HG02798 (cell line): ENCODE measurements around the gene PEX19.

Source experiments
- ATAC-seq: cut with Tn5 transposase; IDR thresholded peaks from one replicate; pipeline ENCODE4 v1.9.1; 2021; ENCODE audit warnings: mild to moderate bottlenecking; ENCODE audit not compliant: unreplicated experiment, poor library complexity

Gene PEX19

GRCh38 chr1:160282807-160283206 is 2.1 kb downstream of the PEX19 start:
- no peak for ATAC-seq

GRCh38 chr1:160277987-160278386 is 6.9 kb downstream of the PEX19 start:
- ATAC-seq: no peak

- no peak for ATAC-seq
Measured at GRCh38 chr1:160277330-160277729, 7.6 kb downstream of the PEX19 start.

- ATAC-seq: no peak
Measured at GRCh38 chr1:160271025-160271424, 13.9 kb downstream of the PEX19 start.

- ATAC-seq: no peak
Measured at GRCh38 chr1:160267284-160267991, 17.5 kb downstream of the PEX19 start.

GRCh38 chr1:160264795-160265307 is 20.1 kb downstream of the PEX19 start:
- ATAC-seq: no peak

GRCh38 chr1:160261893-160262794 is 22.8 kb downstream of the PEX19 start, which contains the start of gene DCAF8:
Gene DCAF8, minus strand, starts transcription at chr1:160262549. Its CDS starts 18,541 bp downstream, at chr1:160244008.
- ATAC-seq: peak; percentile 87

GRCh38 chr1:160261556-160261892 is 23.4 kb downstream of the PEX19 start:
- peak; percentile 27 for ATAC-seq

- ATAC-seq: no peak
Measured at GRCh38 chr1:160260406-160261382, 24.2 kb downstream of the PEX19 start.

- ATAC-seq: no peak
Measured at GRCh38 chr1:160258177-160258798, 26.6 kb downstream of the PEX19 start.

- no peak for ATAC-seq
Measured at GRCh38 chr1:160257411-160258015, 27.4 kb downstream of the PEX19 start.

GRCh38 chr1:160256396-160257046 is 28.4 kb downstream of the PEX19 start:
- no peak for ATAC-seq

- no peak for ATAC-seq
Measured at GRCh38 chr1:160255781-160256300, 29.1 kb downstream of the PEX19 start.

- peak; percentile 87 for ATAC-seq
Measured at GRCh38 chr1:160251687-160252526, 33.0 kb downstream of the PEX19 start.

- no peak for ATAC-seq
Measured at GRCh38 chr1:160251011-160251410, 33.9 kb downstream of the PEX19 start.

- ATAC-seq: no peak
Measured at GRCh38 chr1:160247053-160247452, 37.9 kb downstream of the PEX19 start.

GRCh38 chr1:160245434-160245833 is 39.5 kb downstream of the PEX19 start:
- ATAC-seq: no peak

- ATAC-seq: no peak
Measured at GRCh38 chr1:160244209-160244608, 40.7 kb downstream of the PEX19 start.
